Measurements from ENCODE around the gene SERPINB11.
"Not testable (repeated sequence)": the region's sequence is repeated elsewhere in the genome, so short reads cannot be mapped to it uniquely, and the experiment has no call there.

Gene SERPINB11

DNA sequence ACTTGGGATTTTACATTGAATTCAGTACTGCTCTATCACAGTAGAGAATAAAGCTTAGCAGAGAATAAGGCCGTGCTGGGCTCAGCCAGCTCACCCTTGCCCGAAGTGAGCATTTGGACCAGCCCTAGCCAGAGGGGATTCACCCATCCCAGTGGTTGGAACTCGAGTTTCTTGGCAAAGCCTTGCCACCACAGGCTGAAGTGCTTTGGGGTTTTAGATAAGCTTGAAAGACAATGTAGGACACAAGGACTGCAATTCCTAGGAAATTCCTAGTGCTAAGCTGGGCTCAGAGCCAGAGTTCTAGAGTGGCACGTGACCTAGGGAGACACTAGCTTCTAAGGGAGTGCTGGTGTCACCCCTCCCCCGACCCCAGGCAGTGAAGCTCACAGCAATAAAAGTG, 28.0 kb downstream of the SERPINB11 start:
- no peak for DNase-seq

- no peak for DNase-seq
These were observed 28.5 kb downstream of the SERPINB11 start for GRCh38 chr18:63731215-63731614.

DNA sequence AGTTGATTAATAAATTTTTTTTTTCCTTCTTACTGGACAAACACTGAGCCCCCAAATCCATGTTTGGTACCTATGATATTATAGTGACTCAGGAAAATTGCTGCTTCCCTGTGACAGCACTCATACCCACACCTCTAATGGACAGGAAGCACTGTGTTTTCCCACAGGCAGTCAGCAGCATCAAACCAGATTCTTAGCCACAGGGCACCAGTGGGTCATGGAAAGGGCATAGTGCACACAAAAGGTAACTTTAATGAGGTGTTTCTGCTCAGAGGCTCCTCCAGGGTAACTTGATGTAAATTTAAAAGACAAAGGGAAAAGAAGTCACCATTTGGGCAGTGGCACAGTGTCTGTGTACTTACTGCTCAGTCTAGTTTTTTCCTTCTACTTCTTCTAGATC, 34.1 kb downstream of the SERPINB11 start:
- no peak for DNase-seq

- DNase-seq, result no peak
These were observed 39.0 kb downstream of the SERPINB11 start for GRCh38 chr18:63741769-63742168.

DNA sequence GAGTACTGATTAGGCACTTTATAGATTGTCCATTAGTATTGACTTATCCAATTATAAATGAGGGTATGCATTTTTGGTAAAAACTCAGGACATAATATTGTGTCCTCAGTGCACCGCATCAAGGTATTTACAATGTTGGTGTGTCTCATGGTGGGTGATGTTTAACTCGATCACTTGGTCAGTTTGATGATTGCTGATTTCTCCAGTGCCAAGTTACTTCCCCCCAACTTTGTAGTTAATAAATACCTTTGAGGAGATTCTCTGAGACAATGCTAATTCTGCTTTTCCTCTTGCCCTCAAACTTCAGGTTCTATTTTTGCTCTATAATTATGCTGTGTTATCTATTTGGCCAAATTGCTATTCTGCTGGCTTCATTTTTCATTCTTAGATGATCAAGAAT, 44.2 kb downstream of the SERPINB11 start:
- no peak for DNase-seq

- DNase-seq, result no peak
These were observed 46.7 kb downstream of the SERPINB11 start for GRCh38 chr18:63749489-63749888.

- DNase-seq, result no peak
These were observed 49.9 kb downstream of the SERPINB11 start for GRCh38 chr18:63752636-63753035.

DNA sequence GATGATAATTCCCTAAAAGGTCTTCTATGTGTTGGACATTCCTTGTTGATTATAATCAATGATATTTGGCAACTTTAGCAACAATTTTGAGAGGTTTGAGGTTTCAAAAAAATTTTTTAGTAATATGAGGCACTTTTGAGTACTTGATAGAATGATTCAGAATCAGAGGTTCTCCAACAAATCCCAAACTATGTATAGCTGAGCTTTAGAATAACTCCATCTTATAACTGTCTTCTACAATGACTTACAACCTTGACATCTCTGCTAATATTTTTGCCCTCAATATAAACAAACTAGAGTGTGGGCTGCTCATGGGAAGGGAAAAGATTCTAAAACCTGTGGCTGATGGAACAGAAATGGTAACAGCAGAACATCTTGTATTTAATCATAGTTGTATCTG, 50.9 kb downstream of the SERPINB11 start:
- no peak for DNase-seq

GRCh38 chr18:63757541-63757940, 54.8 kb downstream of the SERPINB11 start:
- no peak for DNase-seq

- no peak for DNase-seq
These were observed 56.0 kb downstream of the SERPINB11 start for GRCh38 chr18:63758615-63759240.

- not testable (repeated sequence) for DNase-seq
These were observed 57.0 kb downstream of the SERPINB11 start for GRCh38 chr18:63759786-63760185.

GRCh38 chr18:63762518-63762917, 59.8 kb downstream of the SERPINB11 start:
- DNase-seq, result no peak

DNA sequence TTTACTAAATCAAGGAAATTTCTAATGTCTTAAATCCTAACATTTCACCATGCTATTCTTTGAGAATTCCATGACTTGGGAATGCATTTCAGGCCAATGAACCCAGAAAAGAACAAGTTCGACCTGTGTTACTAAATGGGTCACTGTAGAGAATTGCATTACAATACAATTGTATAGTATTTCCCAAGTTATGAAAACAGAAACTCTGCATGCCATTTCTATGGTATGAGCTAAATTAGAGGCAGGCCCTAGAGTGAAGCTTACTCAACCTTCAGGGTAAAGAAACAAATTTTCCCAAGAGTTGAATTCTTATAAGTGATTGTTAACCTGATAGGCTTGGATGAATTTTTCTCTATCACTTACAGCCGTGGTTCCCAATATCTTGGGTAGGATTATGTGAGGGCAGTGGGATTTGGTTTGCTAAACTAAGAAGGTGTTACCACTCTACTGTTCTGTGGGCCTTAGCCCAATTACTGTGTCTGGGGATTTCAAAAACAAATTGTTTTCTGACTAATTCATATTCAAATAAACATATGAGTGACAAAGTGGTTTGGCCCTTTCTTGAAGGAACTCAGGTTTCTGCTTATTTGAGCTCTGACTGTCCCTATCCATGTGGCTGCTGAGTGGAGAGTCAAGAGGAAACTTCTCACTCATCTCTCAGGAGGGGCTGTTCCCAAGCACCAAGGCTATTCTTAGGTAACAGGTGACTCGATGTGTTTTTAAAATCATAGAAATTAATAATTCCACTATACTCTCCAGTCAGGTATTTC, 61.3 kb downstream of the SERPINB11 start:
- no peak for DNase-seq

DNA sequence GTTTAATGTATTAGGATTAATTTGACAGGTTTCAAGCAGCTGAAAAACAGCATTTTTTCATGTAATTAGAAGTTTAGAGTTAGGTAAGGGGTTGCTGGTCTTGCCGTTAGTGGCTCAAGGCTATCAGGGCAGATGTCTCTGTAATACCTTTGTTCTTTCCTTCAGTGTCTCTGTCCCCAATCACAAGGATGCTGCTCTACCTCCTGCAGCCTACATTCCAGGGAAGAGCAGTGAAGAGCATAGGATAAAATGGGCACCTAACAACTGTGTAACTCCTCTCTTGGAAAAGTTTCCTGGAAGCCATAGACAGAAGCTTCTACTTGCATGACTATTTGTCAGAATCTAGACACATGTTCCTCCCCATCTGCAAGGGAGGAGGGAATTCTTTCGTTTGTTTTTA, 63.1 kb downstream of the SERPINB11 start:
- no peak for DNase-seq

Measured in SHP77 (cell line).